Osteoblast (primary cell): Measurements from ENCODE around the gene MYO18B. TPM values are rescaled to one million over a fixed set of nuclear protein-coding genes. Genes with fewer than 3 reads are reported as not detected.

Source experiments
- DNase-seq: peaks from one replicate; pipeline ENCODE4 v3.0.0; 2011; ENCODE audit warnings: low spot score, mixed read lengths; ENCODE audit not compliant: insufficient read length; ENCODE audit errors: missing footprints
- H2AFZ ChIP-seq: 2 replicates; pipeline ENCODE4 v1.6.0; 2011; ENCODE audit warnings: mild to moderate bottlenecking, low read length
- H3K27ac ChIP-seq: 2 replicates; pipeline ENCODE4 v1.5.1; 2011; ENCODE audit warnings: mild to moderate bottlenecking, low read depth, low read length, moderate library complexity
- H3K27me3 ChIP-seq: 2 replicates; pipeline ENCODE4 v1.6.0; 2012; ENCODE audit warnings: mild to moderate bottlenecking, control low read depth, inconsistent platforms, low read length, moderate library complexity; ENCODE audit not compliant: insufficient read depth
- H3K36me3 ChIP-seq: 2 replicates; pipeline ENCODE4 v1.5.1; 2011; ENCODE audit warnings: mild to moderate bottlenecking, low read length, control low read depth, moderate library complexity; ENCODE audit not compliant: insufficient read depth
- H3K4me1 ChIP-seq: 2 replicates; pipeline ENCODE4 v1.5.1; 2011; ENCODE audit warnings: mild to moderate bottlenecking, low read length, control low read depth, moderate library complexity; ENCODE audit not compliant: insufficient read depth
- H3K4me2 ChIP-seq: 2 replicates; pipeline ENCODE4 v1.6.0; 2011; ENCODE audit warnings: mild to moderate bottlenecking, low read length; ENCODE audit not compliant: insufficient read depth
- H3K4me3 ChIP-seq: fragments of 200-600 bp; sonication (generic); 3 replicates; pipeline ENCODE4 v1.5.1; 2012; ENCODE audit warnings: mild to moderate bottlenecking, low read length, inconsistent platforms; ENCODE audit not compliant: insufficient read depth
- H3K79me2 ChIP-seq: 2 replicates; pipeline ENCODE4 v1.6.0; 2012; ENCODE audit warnings: mild to moderate bottlenecking, low read length, control low read depth, inconsistent platforms; ENCODE audit not compliant: insufficient read depth
- H3K9me3 ChIP-seq: 2 replicates; pipeline ENCODE4 v1.5.1; 2011; ENCODE audit warnings: low read depth, low read length, control low read depth
- H4K20me1 ChIP-seq: 2 replicates; pipeline ENCODE4 v1.6.0; 2012; ENCODE audit warnings: mild to moderate bottlenecking, low read length, control low read depth; ENCODE audit not compliant: insufficient read depth
- CTCF ChIP-seq: IDR thresholded peaks from 2 replicates; pipeline ENCODE4 v1.5.1; 2011; ENCODE audit warnings: mild to moderate bottlenecking, low read depth, low read length, moderate library complexity; ENCODE audit errors: extremely low read depth
- total RNA-seq: library from RNA; depleted of rRNA; stranded (reverse); fragments of >200 nt; gene quantifications from 2 replicates; pipeline ENCODE4 v1.2.3, GENCODE V29; 2012

The MYO18B gene
- total RNA-seq, 1 donor, result under 0.01 TPM

- Histone ChIP-seq H3K4me1 (peaks cover 34% of the 10 kb centered on the region), H2AFZ (no peak overlapping the region), H3K27ac (peak overlapping the region; percentile 98), H4K20me1 (no peaks in the 10 kb centered on the region), H3K36me3 (no peaks in the 10 kb centered on the region), H3K4me3 (no peak overlapping the region), H3K9me3 (no peaks in the 10 kb centered on the region), H3K79me2 (no peaks in the 10 kb centered on the region), H3K27me3 (no peaks in the 10 kb centered on the region), H3K4me2 (peak overlapping the region; percentile 52)
- TF ChIP-seq CTCF, result no peak
- DNase-seq, result peak; percentile 86
Observed at GRCh38 chr22:25746012-25746373, 4.0 kb downstream of the MYO18B start.

GRCh38 chr22:25747245-25747944 lies 5.4 kb downstream of the MYO18B start:
- Histone ChIP-seq H3K4me3 (no peak overlapping the region), H3K4me2 (peak overlapping the region; percentile 64), H2AFZ (peak overlapping the region; percentile 68), H3K36me3 (no peaks in the 10 kb centered on the region), H3K4me1 (peaks cover 37% of the 10 kb centered on the region), H4K20me1 (no peaks in the 10 kb centered on the region), H3K9me3 (no peaks in the 10 kb centered on the region), H3K79me2 (no peaks in the 10 kb centered on the region), H3K27ac (peak overlapping the region; percentile 98), H3K27me3 (no peaks in the 10 kb centered on the region)
- no peak for TF ChIP-seq CTCF
- peak; percentile 99 for DNase-seq

GRCh38 chr22:25748140-25748539 lies 6.2 kb downstream of the MYO18B start:
- Histone ChIP-seq H2AFZ (peak overlapping the region; percentile 67), H4K20me1 (no peaks in the 10 kb centered on the region), H3K4me2 (peak overlapping the region; percentile 32), H3K9me3 (no peaks in the 10 kb centered on the region), H3K4me1 (peaks cover 37% of the 10 kb centered on the region), H3K79me2 (no peaks in the 10 kb centered on the region), H3K27ac (peak overlapping the region; percentile 98), H3K27me3 (no peaks in the 10 kb centered on the region), H3K4me3 (no peak overlapping the region), H3K36me3 (no peaks in the 10 kb centered on the region)
- no peak for TF ChIP-seq CTCF
- DNase-seq, result peak; percentile 27

- peak; percentile 34 for DNase-seq
- peak overlapping the region; percentile 98 for H3K27ac ChIP-seq
- H3K9me3 ChIP-seq, result no peaks in the 10 kb centered on the region
- H2AFZ ChIP-seq, result no peak overlapping the region
- H3K4me2 ChIP-seq, result no peak overlapping the region
- H3K4me1 ChIP-seq, result peaks cover 37% of the 10 kb centered on the region
- no peaks in the 10 kb centered on the region for H3K36me3 ChIP-seq
- H3K4me3 ChIP-seq, result no peak overlapping the region
- no peaks in the 10 kb centered on the region for H4K20me1 ChIP-seq
- TF ChIP-seq CTCF, result no peak
- no peaks in the 10 kb centered on the region for H3K27me3 ChIP-seq
- no peaks in the 10 kb centered on the region for H3K79me2 ChIP-seq
Observed at GRCh38 chr22:25748704-25749103, 6.7 kb downstream of the MYO18B start.
